Activated CD8-positive, alpha-beta memory T cell treated with anti-CD3 and anti-CD28 coated beads for 48 hours (primary cell): Measurements from ENCODE around the gene WDPCP.
A peak's percentile ranks its signal among the peaks of the same experiment; 100 is the strongest.
"Not testable (repeated sequence)": the region's sequence is repeated elsewhere in the genome, so short reads cannot be mapped to it uniquely, and the experiment has no call there.

ENCODE experiments used
- DNase-seq, 3 experiments: peaks; one replicate each; pipeline ENCODE4 v3.0.0-alpha.2; 2020; ENCODE audit warnings: low read depth in 2 of 3, low spot score in 2 of 3

WDPCP gene

GRCh38 chr2:63588385-63589147, at the start of gene WDPCP, which contains the start of gene MDH1:
Gene WDPCP, minus strand, starts transcription at chr2:63588477. Its CDS starts 206 bp downstream, at chr2:63588271.
Gene MDH1, plus strand, starts transcription at chr2:63588963. Its CDS starts 81 bp downstream, at chr2:63589044.
- peak; percentile 67 to 83 (median 77) for DNase-seq

- DNase-seq, result no peak
Observed at GRCh38 chr2:63632382-63632781, 44.1 kb upstream of the WDPCP start.

DNA sequence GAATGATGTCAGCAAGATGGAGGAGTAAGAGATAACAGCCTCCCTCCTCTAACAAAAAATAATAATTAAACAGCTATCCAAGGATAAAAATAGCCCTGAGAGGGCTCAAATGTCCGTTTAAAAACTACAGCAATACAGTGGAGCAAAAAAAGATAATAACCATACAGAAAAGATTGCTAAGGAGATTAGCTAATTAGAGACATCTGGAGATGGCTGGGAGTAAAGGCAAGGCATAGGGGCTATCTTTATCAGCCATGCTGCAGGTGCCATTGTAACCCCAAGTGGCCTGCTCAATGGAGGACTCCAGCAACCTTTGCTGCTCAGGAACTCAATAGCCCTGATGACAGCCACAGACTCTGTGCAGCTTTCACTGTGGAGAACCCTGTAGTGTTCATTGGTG, 43.2 kb upstream of the WDPCP start:
- DNase-seq, result no peak

DNA sequence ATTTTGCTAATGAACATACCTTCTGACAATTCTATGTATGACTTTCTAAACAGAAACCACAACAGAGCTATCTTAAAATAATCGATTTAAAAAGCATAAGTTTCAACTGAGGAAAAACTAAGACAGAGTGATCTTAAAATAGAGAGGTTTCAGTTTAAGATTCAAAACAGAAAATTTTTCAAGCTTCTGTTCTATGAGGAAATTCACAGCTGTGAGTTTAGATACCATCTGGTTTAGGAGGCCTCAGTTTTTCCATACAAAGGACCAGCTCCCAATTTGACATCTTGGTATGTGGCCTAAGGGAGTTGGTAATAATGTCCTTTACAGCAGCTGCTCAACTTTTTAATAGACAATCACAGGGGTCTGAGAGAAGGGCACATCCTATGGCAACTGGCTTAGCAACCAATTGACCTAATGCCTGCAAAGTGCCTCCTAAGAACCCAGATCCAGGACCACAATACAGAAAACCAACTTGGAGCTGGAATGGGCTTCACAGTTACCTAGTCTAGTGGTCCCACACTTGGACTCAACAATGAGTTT, 40.2 kb upstream of the WDPCP start:
- no peak for DNase-seq

DNA sequence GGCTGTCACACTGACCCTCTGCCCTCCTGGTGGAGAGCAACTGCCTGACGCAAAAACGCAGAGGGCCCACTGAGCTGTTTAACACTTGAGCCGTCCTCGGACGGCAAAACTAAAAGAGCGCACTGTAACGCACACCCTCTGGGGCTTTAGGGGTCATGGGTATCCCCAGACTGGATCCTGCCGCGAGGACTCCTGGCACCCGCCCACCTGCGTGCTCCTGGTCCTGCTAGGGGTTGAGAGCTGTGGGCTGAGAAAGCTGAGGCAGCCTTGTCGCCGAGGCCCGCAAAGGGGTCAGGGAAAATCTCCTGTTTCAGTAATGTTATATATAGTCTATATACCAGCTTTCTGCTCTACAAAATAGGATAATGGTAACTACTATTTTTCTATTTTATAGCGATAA, 39.6 kb upstream of the WDPCP start:
- DNase-seq, result no peak

DNA sequence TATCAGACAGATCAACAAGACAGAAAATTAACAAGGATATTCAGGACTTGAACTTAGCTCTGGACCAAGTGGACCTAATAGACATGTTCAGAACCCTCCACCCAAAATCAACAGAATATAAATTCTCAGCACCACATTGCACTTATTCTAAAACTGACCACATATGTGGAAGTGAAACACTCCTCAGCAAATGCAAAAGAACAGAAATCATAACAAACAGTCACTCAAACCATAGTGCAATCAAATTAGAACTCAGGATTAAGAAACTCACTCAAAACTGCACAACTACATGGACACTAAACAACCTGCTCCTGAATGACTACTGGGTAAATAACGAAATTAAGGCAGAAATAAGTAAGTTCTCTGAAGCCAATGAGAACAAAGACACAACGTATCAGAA, 35.5 kb upstream of the WDPCP start:
- not testable (repeated sequence) for DNase-seq

DNA sequence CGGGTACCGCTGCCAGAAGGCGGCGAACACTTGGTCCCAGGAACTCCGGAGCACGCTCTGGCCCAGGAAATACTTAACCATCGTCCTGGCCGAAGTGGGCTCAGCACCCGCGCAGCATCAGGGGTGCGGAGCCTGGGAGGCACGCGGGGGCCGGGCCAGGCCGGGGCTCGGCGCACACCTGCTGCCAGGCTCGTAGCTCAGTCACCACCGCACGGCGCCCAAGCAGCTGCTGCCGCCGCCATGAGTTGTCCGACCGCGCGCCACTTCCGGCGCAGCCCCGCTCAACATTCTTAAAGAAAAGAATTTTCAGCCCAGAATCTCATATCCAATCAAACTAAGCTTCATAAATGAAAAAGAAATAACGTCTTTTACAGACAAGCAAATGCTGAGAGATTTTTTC, 34.5 kb upstream of the WDPCP start:
- DNase-seq, result no peak

DNA sequence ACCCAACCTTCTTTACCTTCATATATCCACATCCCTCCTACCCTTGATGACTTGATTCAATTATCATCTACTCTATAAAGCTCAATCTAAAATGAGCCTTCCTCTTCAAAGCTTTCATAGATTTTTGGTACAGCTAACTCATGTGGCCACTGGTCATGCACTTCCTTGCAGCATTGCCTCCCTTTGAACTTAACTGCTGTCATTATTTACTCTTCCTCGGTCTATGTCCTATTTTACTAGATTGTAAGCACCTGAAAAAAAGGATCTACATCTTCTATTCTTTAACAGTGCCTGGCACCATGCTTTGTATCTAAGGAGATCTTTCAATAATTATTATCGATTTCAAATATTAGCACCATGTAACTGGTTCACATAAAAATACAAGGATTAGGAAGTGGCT, 31.1 kb upstream of the WDPCP start:
- DNase-seq, result no peak

GRCh38 chr2:63617366-63617765, 29.1 kb upstream of the WDPCP start:
- DNase-seq, result no peak

DNA sequence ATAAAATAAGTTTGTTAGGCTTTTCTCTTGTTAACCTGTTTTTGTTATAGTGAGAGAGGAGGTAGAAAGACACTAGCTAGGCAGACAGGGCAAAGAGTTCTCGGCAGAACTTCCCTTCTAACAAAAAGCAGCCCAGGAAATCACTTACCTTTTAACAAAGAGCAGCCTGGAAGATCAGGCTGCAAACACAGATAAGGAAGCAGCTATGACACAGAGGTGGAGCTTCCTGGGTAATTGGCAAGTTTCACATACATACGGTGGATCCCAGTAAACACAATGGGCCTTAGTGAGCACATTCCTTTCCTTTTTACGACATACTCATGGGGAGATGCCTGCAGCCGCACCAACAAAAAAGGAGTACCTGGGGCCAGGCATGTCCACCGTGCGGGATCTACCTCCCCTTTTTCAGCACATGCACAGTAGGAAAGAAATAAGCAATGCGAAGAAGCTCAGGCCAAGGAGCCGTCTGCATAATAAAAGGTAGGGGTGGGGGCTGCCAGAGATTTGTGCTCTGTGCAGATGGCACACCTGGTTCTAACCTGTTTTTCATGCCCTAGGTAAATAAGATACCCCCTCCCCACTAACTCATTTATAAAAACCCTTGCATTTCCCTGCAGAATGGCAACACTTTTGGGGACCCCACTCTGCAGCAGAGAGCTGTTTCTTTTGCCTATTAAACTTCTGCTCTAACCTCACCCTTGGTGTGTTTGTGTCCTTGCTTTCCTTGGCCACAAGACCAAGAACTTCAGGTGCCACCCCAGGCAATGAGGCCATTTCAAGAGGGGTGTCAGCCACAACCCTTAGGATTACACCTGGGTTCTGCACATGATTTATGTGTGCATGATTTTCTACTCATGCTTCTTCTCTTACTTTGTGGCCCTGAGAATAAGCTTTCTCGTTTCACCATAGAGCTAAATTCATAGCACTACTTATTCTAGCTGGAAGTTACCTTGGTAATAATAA, 27.0 kb upstream of the WDPCP start:
- no peak for DNase-seq

GRCh38 chr2:63614448-63614968, 26.2 kb upstream of the WDPCP start:
- no peak for DNase-seq

DNA sequence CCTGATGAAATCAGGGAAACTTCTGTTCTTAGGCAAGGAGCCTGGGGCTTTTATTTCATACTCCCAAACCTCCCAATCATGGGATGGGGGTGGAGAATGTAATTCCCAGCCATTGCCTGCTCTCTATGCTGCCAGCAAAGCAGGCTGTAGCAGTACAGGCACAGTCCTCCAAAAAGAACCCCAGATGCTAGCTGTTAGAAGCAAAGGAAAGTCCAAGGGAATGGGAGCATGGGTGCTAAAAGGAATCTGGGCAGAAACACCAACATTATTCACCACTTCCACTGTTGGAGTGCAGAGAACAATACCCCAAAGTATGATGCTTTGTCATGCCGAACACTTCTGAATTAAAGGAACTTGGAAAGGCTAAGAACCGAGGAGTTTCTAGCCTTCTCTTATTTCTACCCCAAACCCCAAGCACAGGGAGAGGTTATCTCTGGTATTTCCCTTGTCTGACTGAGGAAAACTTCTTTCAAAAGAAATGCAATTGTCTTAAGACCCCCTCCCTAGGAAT, 25.2 kb upstream of the WDPCP start:
- DNase-seq, result no peak

DNA sequence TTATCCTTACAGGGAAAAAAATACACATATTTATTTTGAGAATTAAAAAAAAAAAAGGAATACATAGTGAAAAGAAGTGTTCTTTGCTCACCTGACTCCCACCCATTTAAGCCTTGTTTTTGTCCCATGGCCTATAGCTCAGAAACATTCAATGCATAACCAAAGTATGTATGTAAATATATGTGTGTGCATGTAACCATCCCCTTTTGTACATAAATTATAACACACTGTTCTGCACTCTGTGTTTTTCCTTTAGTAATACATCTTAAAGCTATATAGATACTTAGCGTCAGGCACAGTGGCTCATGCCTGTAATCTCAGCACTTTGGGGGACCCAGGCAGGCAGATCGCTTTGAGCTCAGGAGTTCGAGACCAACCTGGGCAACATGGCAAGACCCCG, 22.2 kb upstream of the WDPCP start:
- no peak for DNase-seq

DNA sequence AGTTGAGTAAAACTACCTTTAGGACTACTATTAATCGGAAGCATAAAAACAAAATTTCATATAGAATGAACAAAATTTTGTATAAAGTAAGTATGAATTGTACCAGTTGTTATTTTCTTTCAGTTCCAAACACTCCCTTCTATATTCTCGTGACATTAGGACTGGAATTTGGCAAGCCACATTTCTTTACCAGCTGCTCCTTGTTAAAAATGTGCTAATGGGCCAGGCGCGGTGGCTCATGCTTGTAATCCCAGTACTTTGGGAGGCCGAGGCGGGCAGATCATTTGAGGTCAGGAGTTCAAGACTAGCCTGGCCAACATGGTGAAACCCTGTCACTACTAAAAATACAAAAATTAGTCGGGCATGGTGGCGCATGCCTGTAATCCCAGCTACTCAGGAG, 20.6 kb upstream of the WDPCP start:
- not testable (repeated sequence) for DNase-seq

GRCh38 chr2:63604666-63605065, 16.4 kb upstream of the WDPCP start:
- no peak for DNase-seq

DNA sequence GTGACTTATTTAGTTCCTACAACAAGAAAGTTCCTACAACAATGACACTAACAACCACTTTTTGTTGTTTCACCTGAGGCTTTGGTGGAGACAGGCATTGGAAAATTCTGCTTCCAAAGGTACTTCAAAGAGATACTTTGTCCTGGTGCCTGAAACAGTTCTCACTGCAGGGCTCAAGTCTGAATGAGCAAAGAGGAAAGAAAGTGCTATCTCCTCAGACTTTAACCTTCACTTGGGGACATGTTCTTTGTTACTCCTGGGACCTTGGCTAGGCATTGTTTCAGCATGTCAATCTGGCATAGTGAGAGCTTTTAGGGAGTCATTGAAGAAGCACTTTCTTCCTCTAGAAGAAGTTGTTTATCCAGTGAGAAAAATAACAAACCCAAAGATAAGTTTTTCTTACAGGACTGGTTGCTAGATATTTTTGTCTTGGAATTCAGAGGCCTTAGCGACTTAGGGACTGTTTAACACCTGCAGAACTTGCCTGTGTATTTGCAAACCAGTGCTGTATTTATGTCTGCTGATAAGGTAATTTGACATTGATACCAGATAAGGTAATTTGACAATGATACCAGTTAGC, 12.7 kb upstream of the WDPCP start:
- no peak for DNase-seq

DNA sequence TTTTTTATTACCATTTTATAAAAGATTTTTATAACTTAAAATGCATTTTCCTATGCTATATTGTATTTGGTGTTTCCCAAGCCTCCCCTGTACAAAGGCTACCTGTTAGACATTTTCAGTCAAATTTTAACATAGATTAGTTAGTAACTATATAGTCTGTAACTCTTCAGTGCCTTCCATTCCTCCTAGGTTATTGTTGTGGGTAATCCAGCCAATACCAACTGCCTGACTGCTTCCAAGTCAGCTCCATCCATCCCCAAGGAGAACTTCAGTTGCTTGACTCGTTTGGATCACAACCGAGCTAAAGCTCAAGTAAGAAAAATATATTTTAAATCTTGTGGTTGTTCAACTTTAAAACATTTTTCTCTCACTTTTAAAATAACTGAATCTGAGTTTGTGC, 10.7 kb upstream of the WDPCP start:
- DNase-seq, result no peak

- no peak for DNase-seq
Observed at GRCh38 chr2:63596401-63596883, 8.2 kb upstream of the WDPCP start.

- no peak for DNase-seq
Observed at GRCh38 chr2:63594660-63595059, 6.4 kb upstream of the WDPCP start.

GRCh38 chr2:63591566-63592175, 3.4 kb upstream of the WDPCP start:
- DNase-seq, result no peak
